Epithelial cell of esophagus (primary cell): ENCODE results near the gene TACC3.

Experiments used
- DNase-seq: peaks from one replicate; pipeline ENCODE4 v3.0.0; 2010; ENCODE audit warnings: low read depth
- H3K4me3 ChIP-seq: 2 replicates; pipeline ENCODE4 v1.5.1; 2011; ENCODE audit warnings: mild to moderate bottlenecking, low read length, control low read depth
- TF ChIP-seq, protein P1 (sequence below): IDR thresholded peaks from 2 replicates; pipeline ENCODE4 v1.5.1; 2011; ENCODE audit warnings: low read depth, mild to moderate bottlenecking, low read length, control low read depth, inconsistent platforms; ENCODE audit not compliant: insufficient read depth; ENCODE audit errors: missing control alignments

Gene TACC3

GRCh38 chr4:1777822-1778641 is 56.7 kb downstream of the TACC3 start:
- no peak overlapping the region for H3K4me3 ChIP-seq
- TF ChIP-seq, protein P1, sequence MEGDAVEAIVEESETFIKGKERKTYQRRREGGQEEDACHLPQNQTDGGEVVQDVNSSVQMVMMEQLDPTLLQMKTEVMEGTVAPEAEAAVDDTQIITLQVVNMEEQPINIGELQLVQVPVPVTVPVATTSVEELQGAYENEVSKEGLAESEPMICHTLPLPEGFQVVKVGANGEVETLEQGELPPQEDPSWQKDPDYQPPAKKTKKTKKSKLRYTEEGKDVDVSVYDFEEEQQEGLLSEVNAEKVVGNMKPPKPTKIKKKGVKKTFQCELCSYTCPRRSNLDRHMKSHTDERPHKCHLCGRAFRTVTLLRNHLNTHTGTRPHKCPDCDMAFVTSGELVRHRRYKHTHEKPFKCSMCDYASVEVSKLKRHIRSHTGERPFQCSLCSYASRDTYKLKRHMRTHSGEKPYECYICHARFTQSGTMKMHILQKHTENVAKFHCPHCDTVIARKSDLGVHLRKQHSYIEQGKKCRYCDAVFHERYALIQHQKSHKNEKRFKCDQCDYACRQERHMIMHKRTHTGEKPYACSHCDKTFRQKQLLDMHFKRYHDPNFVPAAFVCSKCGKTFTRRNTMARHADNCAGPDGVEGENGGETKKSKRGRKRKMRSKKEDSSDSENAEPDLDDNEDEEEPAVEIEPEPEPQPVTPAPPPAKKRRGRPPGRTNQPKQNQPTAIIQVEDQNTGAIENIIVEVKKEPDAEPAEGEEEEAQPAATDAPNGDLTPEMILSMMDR: no peak
- peak; percentile 82 for DNase-seq

GRCh38 chr4:1778642-1779392 is 57.5 kb downstream of the TACC3 start:
- TF ChIP-seq, protein P1: no peak
- no peak for DNase-seq
- no peak overlapping the region for H3K4me3 ChIP-seq

DNA sequence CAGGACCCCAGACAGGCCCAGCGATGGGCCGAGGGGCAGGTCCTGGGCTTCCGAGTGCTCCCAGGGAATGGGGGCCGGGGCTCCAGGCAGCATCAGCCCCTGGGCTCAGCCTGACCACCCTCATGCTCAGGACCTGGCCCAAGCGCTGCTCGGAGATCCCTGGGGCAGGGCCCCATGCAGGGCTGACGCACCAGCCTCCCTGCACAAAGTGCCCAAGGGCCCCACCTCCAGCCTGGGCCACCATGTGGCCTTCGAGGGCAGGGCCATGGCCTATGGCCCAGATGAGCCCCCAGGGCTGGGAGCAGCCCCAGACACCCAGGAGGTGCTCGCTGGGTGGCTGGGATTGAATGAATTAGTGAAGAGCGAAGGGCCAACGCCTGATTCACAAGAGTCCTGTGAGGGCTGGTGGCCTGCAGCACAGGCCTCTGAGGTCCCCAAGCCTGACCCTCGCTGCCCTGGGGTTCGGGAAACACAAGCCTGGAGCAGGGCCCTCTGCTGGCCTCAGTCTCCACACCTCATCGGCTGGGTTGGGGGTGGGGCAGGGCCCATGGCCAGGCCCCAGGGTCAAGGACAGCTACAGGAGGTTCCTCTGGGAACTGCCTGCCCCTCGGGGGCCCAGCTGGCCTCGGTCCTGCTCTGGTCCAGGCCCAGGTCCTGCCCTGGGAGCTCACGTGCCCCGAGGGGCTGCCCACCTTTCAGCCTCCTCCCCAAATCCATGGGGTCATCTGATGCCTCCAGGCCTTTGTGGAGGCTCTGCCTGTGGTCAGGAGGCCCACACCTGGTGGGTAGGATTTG is 58.5 kb downstream of the TACC3 start:
- H3K4me3 ChIP-seq: no peak overlapping the region
- DNase-seq: no peak
- TF ChIP-seq, protein P1: no peak

- no peak for DNase-seq
Observed at GRCh38 chr4:1780435-1780834, 59.1 kb downstream of the TACC3 start.

DNA sequence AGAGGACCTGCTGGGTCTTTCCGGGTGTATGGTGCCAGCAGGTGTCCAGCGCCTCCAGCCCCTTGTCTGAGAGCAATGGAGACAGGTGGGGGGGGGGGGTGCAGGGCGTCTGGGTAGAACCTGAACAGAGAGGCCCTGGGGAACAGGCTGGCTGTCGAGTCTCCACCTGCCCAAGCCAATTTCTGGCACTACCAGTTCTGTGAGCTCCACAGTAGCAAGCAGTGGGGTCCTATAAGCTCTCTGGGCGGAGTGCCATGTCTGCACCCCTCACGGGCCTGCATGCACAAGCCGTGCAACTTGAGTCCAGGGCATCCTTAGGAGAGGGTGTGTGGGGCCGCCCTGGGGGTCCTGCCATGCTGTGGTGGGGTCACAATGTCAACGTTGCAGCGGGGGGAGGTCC is 61.7 kb downstream of the TACC3 start:
- H3K4me3 ChIP-seq: no peak overlapping the region
- DNase-seq: peak; percentile 87
- TF ChIP-seq, protein P1: no peak

More at GRCh38 chr4:1780435-1780834, 59.1 kb downstream of the TACC3 start:
- H3K4me3 ChIP-seq: no peak overlapping the region
- TF ChIP-seq, protein P1: no peak

- DNase-seq: no peak
- TF ChIP-seq, protein P1: no peak
- no peak overlapping the region for H3K4me3 ChIP-seq
Observed at GRCh38 chr4:1783970-1784369, 62.6 kb downstream of the TACC3 start.
